GDM1 (cell line): Measurements from ENCODE around the gene CBX2.

ENCODE experiments used
- DNase-seq: peaks from one replicate; lab custom pipeline; 2025; lab: John Stamatoyannopoulos, UW

Gene CBX2

GRCh38 chr17:79829457-79829856 lies 51.5 kb downstream of the CBX2 start:
- DNase-seq, result no peak

- DNase-seq, result no peak
Observed at GRCh38 chr17:79830303-79830702, 52.4 kb downstream of the CBX2 start.

- DNase-seq, result no peak
Observed at GRCh38 chr17:79830763-79831264, 52.9 kb downstream of the CBX2 start.

DNA sequence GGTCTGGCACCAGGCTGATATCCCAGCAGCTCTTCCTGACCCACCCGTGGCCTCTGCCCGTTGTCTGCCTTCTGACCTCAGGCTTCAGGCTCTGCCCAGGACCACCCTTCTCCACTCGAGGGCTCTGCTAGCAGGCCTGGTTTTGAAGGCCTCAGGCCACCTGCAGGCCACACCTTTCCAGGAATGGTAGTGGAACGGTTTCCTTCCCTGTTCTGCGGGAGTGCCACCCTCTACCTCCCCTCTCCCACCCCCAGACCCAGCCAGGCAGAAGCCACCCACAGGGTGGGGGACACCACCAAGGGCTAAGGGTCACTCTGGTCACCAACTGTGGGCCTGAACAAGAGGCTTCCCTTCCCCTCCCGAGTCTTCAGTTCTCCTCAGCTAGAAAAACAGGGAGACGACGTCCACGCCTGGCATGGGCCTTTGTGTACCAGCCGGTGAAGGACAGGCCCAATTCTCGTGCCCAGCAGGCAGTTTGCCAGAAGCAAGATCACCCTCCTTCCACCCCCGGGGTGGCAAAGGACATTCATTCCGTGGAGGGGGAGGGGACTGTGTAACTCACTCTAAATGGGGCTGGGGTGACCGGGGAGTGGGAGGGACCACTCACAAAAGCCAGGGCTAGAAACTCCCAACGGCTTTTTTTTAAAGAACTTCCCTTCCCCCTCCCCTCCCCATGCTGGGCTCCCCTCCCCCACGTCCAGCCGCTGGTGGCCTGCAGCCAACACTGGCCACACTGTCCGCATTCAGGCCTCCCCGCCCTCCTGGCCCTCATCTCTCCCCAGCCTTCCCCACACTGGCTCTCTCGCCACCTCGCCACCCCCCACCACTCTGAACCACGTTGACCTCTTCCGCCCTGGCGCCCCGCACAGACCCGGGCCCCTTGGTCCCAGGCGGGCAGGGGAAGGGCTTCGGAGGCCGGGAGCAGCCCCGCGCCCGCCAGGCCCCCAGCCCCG lies 53.6 kb downstream of the CBX2 start:
- DNase-seq, result no peak

DNA sequence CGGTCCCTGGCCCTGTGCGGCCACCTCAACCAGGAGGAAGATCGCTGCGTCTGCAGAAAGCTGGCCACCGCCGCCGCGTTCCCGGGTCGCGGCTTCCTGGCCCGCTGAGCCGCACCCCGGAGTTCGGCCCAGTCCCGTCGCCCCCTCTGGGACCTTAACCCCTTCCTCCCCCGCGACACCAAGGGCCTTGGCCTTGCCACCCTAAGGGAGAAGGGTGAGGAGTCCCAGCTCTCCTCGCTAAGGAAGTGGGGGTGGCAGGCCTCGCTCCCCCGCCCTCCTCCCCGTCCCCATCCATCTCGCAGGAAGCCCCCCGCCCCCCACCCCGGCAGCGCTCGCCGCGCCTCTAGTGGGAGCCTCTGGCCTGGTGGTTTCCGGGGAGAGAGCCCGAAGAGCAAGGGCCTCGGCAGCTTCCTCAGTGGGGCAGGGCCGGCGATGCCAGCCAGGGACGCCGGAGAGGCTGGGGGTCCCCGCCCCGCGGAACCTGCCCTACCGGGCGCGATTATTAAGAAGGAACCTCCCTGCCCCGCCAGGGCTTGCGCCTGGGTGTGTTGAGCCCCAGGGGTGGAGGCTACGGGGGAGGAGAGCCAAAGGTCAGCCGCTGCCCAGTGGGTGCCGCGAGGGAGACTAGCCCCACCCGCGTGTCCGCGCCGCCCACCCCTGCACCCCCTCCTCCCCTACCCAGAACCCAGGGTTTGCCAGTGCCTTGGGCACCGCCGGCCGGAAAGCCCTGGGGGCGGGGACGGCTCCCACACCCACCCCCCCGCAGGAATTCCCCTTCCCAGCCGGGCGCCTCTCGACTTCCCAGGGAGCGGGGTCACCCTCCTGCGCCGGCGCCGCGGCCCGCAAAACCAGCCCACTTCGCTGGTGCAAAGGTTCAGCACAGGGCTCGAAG lies 54.5 kb downstream of the CBX2 start:
- no peak for DNase-seq

GRCh38 chr17:79833110-79833450 lies 55.1 kb downstream of the CBX2 start:
- DNase-seq, result no peak

DNA sequence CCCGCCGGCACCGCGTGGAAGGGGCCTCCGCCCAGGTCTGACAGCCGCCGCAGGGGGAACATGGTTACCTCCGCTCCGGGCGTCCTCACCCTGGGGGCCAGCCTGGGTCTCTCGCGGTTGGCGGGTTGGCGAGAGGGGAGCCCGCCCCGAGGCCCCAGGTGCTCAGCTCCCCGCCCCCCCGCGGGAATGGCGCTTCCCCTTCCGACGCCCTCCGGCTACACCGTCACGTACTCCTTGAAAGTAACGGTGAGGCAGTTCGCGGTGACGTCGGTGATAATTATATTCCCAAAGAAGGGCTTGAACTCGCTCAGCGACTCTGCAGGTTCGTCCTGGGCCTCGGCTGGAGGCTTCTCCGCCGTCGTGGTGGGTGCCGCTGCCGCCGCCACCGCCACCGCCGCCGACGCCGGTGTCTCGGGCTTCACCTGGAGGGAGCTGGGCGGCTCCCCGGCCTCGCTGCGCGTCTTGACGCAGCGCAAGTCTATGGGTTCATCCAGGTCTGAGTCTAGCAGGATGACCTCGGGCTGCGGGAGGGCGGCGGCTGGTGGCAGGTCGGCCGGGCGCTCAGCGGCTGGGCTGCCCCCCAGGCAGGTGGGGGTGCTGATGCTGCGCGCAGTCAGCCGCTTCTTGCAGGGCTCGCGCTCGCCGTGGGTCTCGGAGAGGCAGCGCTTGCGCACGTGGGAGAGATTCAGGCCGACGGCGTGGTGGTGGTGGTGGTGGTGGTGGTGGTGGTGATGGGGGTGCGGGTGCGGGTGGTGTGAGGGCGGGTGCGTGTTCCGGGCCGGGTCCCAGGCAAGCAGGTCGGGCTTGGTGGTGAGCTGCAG lies 56.0 kb downstream of the CBX2 start:
- no peak for DNase-seq

- DNase-seq, result peak; percentile 20
Observed at GRCh38 chr17:79834565-79835469, 56.9 kb downstream of the CBX2 start.

DNA sequence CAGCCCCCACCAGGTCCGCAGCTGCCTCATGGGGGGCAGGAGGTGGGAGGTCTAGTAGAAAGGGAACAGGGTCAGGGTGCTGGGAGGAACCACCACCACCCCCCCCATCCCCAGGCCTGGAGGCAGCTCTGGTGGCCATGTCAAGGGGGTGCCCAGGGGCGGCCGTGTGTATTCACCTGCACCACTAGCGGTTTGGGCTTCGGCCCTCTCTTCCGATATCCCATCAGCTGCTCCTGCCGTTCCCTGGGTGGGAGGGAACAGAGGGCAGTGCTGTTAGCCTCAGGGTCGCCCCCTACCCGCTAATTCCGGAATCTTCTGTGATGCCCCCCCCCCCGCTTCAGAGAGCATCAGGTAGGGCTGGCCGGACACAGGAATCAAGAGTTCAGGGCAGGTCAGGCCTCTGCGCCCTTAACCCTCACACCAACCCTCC lies 57.5 kb downstream of the CBX2 start:
- DNase-seq, result no peak

DNA sequence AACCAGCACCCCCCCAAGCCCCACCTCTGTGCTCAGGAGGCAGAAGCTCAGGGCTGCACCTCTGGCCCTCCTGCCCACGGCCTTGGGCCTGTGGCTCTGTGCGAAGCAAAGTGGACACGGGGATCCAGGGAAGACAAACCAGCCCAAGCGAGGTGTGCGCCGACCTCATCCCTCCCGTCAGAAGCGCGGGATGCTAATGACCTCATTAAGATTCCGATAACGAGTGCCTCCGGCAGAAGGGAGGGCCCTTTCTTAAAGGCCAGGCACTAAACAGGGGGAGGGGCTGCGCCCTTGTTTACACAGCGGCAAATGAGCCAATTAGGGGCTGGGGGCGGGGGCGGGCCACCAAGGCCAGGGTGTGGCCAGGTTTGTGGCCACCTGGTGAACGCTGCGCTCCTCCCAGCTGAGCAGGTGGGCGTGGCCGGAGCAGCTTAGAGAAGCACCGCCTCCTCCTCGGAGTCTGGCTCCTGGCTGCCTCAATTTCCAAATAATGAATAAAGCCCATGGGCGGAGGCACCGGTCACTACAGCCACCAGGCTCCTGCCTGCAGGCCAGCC lies 58.1 kb downstream of the CBX2 start:
- no peak for DNase-seq

- DNase-seq, result no peak
Observed at GRCh38 chr17:79836510-79836971, 58.6 kb downstream of the CBX2 start.

DNA sequence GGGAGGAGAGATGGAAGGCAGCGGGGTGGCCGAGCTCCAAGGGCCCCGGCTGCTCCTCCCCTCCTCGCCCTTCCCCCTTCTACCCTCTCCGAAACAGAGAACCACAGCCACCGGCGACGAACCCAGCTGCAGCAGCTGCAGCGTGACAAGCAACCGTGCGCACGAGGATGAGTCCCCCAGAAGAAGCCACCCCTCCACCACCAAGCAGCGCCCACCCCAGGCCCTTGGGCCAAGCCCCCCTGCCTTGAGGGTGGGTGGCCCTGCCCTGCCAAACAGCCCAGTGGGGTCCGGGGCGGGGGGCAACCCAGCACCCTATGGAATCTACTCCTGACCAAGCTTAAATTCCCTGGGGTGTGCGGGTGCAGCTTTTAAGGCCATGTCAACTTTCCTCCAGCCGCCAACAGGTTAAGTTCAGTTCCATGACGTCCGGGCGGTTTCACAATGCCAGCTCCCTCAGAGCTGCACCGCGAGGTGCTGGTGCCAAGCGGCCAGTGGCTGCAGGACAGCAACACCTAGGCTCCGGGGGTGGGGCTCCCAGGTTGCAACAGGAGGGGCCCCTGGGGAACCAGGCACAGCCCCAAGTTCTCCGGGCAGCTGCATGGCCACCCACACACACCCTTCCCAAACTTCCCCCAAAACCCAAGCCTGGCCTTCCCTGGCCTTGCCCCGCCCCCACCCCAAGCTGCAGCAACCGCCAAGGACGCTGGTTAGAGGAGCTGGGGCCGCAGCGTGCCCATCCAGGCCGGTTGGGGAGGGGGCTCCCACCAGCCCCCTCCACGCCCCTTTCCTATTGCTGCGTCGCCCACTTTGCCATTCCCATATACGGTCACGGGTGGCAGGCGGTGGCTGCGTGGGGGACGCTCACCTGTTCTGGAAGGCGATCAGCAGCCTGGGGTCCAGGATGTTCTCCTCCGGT lies 59.3 kb downstream of the CBX2 start:
- no peak for DNase-seq
